HG02852 (cell line): ENCODE measurements around the gene MS4A14.
"Not testable (repeated sequence)": the region's sequence is repeated elsewhere in the genome, so short reads cannot be mapped to it uniquely, and the experiment has no call there.

ENCODE experiments used
- ATAC-seq: cut with Tn5 transposase; IDR thresholded peaks from one replicate; pipeline ENCODE4 v1.9.1; 2021; ENCODE audit warnings: mild to moderate bottlenecking, moderate library complexity; ENCODE audit not compliant: unreplicated experiment

Gene MS4A14

GRCh38 chr11:60389279-60389910, 6.9 kb upstream of the MS4A14 start:
- ATAC-seq: peak; percentile 97

- no peak for ATAC-seq
Observed at GRCh38 chr11:60390419-60390818, 5.8 kb upstream of the MS4A14 start.

GRCh38 chr11:60392361-60392760, 3.9 kb upstream of the MS4A14 start:
- ATAC-seq: no peak

- ATAC-seq: no peak
Observed at GRCh38 chr11:60393016-60393415, 3.2 kb upstream of the MS4A14 start.

- ATAC-seq: no peak
Observed at GRCh38 chr11:60394666-60395380, 1.4 kb upstream of the MS4A14 start.

GRCh38 chr11:60396799-60397198, 540 bp downstream of the MS4A14 start:
- peak; percentile 89 for ATAC-seq

- no peak for ATAC-seq
Observed at GRCh38 chr11:60420015-60420414, 23.8 kb downstream of the MS4A14 start.

- no peak for ATAC-seq
Observed at GRCh38 chr11:60422609-60423008, 26.4 kb downstream of the MS4A14 start.

GRCh38 chr11:60428517-60428916, 32.3 kb downstream of the MS4A14 start:
- ATAC-seq: no peak

- no peak for ATAC-seq
Observed at GRCh38 chr11:60429272-60429671, 33.0 kb downstream of the MS4A14 start, which contains the start of gene MS4A5. Gene MS4A5 (plus strand): TSS chr11:60429572. CDS start chr11:60429675, 103 bp downstream.

- no peak for ATAC-seq
Observed at GRCh38 chr11:60431251-60431650, 35.0 kb downstream of the MS4A14 start.

GRCh38 chr11:60433401-60433800, 37.1 kb downstream of the MS4A14 start:
- no peak for ATAC-seq

- no peak for ATAC-seq
Observed at GRCh38 chr11:60447070-60447469, 50.8 kb downstream of the MS4A14 start.

GRCh38 chr11:60447846-60448245, 51.6 kb downstream of the MS4A14 start:
- no peak for ATAC-seq

GRCh38 chr11:60451185-60451584, 54.9 kb downstream of the MS4A14 start:
- ATAC-seq: not testable (repeated sequence)

GRCh38 chr11:60454212-60454611, 58.0 kb downstream of the MS4A14 start:
- no peak for ATAC-seq

- ATAC-seq: peak; percentile 78
Observed at GRCh38 chr11:60455531-60456042, 59.3 kb downstream of the MS4A14 start, which contains the start of gene MS4A1. Gene MS4A1 (plus strand): TSS chr11:60455847. CDS start chr11:60462375, 6,528 bp downstream.

GRCh38 chr11:60457576-60457975, 61.3 kb downstream of the MS4A14 start:
- peak; percentile 31 for ATAC-seq

GRCh38 chr11:60459345-60459744, 63.1 kb downstream of the MS4A14 start:
- ATAC-seq: peak; percentile 31
